Measurements from ENCODE around the gene SPINK2. TPM values are rescaled to one million over a fixed set of nuclear protein-coding genes. Genes with fewer than 3 reads are reported as not detected.

The SPINK2 gene
- total and polyA plus RNA-seq, 2 of the 13 experiments (the other 11 are each of a cell fraction or from before 2014, with no cell fraction given) = not detected

GRCh38 chr4:56768763-56769162 is 52.7 kb downstream of the SPINK2 start:
- 11% methylated on average over 4 of the region's 4 CpGs for WGBS (ENCODE audit: low lambda C conversion rate)

DNA sequence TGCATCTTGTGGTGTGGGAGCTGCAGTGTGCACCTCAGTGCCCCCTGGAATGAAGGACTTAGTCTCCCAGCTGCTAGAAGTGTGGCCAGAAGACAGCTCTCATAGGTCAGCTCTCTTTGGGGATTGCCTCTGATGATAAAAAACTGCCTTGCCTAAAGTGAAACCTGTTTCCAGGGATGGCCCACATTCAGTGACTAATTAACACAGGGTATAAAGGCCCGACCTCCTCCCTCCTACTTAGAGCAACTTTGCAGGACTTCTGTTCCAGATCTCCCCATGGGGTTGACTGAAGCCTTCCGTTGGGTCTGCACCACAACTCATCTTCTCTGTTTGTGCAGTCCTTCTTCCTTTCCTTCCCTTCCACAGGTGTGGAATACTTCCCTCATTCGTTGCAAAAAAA is 53.2 kb downstream of the SPINK2 start:
- no peaks in the 10 kb centered on the region for H3K36me3 ChIP-seq (replicated peaks in 1 of 2; ENCODE audit: control insufficient read depth in 1 of 2, insufficient read depth in 2 of 2, low read length in 2 of 2)
- ATAC-seq (no peak), DNase-seq (ENCODE audit: low spot score) (no peak), FAIRE-seq (no peak)
- no peak overlapping the region for H3K9ac ChIP-seq (ENCODE audit: insufficient read depth, low read depth, low read length)
- in situ Hi-C loops (cut with HindIII; ENCODE audit: extremely low pct_ligation_motif_present, low pct_unique_long_range_greater_than_20kb) = no loop called here
- H3K27ac ChIP-seq (ENCODE audit: extremely low read length, insufficient read depth, low read length) = no peak overlapping the region
- no peaks in the 10 kb centered on the region for H3K27me3 ChIP-seq (ENCODE audit: control insufficient read depth in 1 of 2, insufficient read depth in 2 of 2, low read length in 2 of 2)
- BruUV-seq (replicated peaks) = no TSS peak
- CTCF ChIA-PET (ENCODE audit: low intra/inter-chr PET ratio, low total read pairs) = no interaction called here
- H3K9me3 ChIP-seq (ENCODE audit: low read length) = no peaks in the 10 kb centered on the region
- 23% methylated on average over 3 of the region's 3 CpGs for WGBS (ENCODE audit: low lambda C conversion rate)
- intact Hi-C loops (cut with micrococcal nuclease; ENCODE audit: unreplicated experiment) = no loop called here
- POLR2A ChIA-PET = no interaction called here
- no peak for TF ChIP-seq MED8 (CRISPR knock-in tag; IDR thresholded peaks at IDR 0.05; ENCODE audit: insufficient replicate concordance)
- TF ChIP-seq GLI4 (CRISPR knock-in tag; IDR thresholded peaks at IDR 0.05; ENCODE audit: borderline replicate concordance) = no peak
- TF ChIP-seq ZNF609 (CRISPR knock-in tag; IDR thresholded peaks at IDR 0.05; ENCODE audit: borderline replicate concordance) = no peak
- TF ChIP-seq ZNF547 (CRISPR knock-in tag; IDR thresholded peaks at IDR 0.05) = no peak
- TF ChIP-seq RBM22 (optimal IDR thresholded peaks at IDR 0.05; ENCODE audit: low read length) = no peak
- TF ChIP-seq NPAS2 (CRISPR knock-in tag; IDR thresholded peaks at IDR 0.05; ENCODE audit: borderline replicate concordance) = no peak
- no peaks in the 10 kb centered on the region for H3K4me1 ChIP-seq (ENCODE audit: insufficient read depth, low read length)
- H2AFZ ChIP-seq (ENCODE audit: low read length) = no peak overlapping the region
- H3K4me2 ChIP-seq (ENCODE audit: low read depth, low read length) = no peak overlapping the region
- H3K79me2 ChIP-seq (ENCODE audit: insufficient read depth, low read length) = no peaks in the 10 kb centered on the region
- no peaks in the 10 kb centered on the region for H4K20me1 ChIP-seq (ENCODE audit: insufficient read depth, low read length)
- no peak overlapping the region for H3K4me3 ChIP-seq (replicated peaks in 1 of 3; ENCODE audit: insufficient read depth in 1 of 3, low read depth in 2 of 3, low read length in 3 of 3)

More at GRCh38 chr4:56768763-56769162, 52.7 kb downstream of the SPINK2 start:
- Histone ChIP-seq H3K27me3 (ENCODE audit: control insufficient read depth in 1 of 2, insufficient read depth in 2 of 2, low read length in 2 of 2) (no peaks in the 10 kb centered on the region), H4K20me1 (ENCODE audit: insufficient read depth, low read length) (no peaks in the 10 kb centered on the region), H3K27ac (ENCODE audit: extremely low read length, insufficient read depth, low read length) (no peak overlapping the region), H3K4me3 (replicated peaks in 1 of 3; ENCODE audit: insufficient read depth in 1 of 3, low read depth in 2 of 3, low read length in 3 of 3) (no peak overlapping the region), H3K4me2 (ENCODE audit: low read depth, low read length) (no peak overlapping the region), H3K4me1 (ENCODE audit: insufficient read depth, low read length) (no peaks in the 10 kb centered on the region), H3K36me3 (replicated peaks in 1 of 2; ENCODE audit: control insufficient read depth in 1 of 2, insufficient read depth in 2 of 2, low read length in 2 of 2) (no peaks in the 10 kb centered on the region), H2AFZ (ENCODE audit: low read length) (no peak overlapping the region), H3K79me2 (ENCODE audit: insufficient read depth, low read length) (no peaks in the 10 kb centered on the region), H3K9me3 (ENCODE audit: low read length) (no peaks in the 10 kb centered on the region), H3K9ac (ENCODE audit: insufficient read depth, low read depth, low read length) (no peak overlapping the region)
- ATAC-seq (no peak), FAIRE-seq (no peak), DNase-seq (ENCODE audit: low spot score) (no peak)
- no TSS peak for BruUV-seq (replicated peaks)
- ChIA-PET POLR2A (no interaction called here), CTCF (ENCODE audit: low intra/inter-chr PET ratio, low total read pairs) (no interaction called here)
- TF ChIP-seq JARID2 (CRISPR knock-in tag; IDR thresholded peaks at IDR 0.05; ENCODE audit: insufficient replicate concordance) (no peak), CEBPB (IDR thresholded peaks at IDR 0.05; ENCODE audit: borderline replicate concordance, low read depth, low read length) (peak; percentile 47; the same call in 1 of the 2 replicates)
- in situ Hi-C loops (cut with HindIII; ENCODE audit: extremely low pct_ligation_motif_present, low pct_unique_long_range_greater_than_20kb) (no loop called here), intact Hi-C loops (cut with micrococcal nuclease; ENCODE audit: unreplicated experiment) (no loop called here)
